GM23338 (cell line): ENCODE data around the gene CIB1. TPM values are rescaled to one million over a fixed set of nuclear protein-coding genes. Genes with fewer than 3 reads are reported as not detected.

Experiments
- ATAC-seq: fragments of 200-7000 bp; cut with Tn5 transposase; 3 replicates; pipeline ENCODE4 v1.9.1; 2020
- DNase-seq: peaks from one replicate; pipeline ENCODE4 v3.0.0-alpha.2; 2015; ENCODE audit warnings: low spot score
- H2AFZ ChIP-seq: fragments of 200-600 bp; sonication (generic); 2 replicates; pipeline ENCODE4 v1.8.0; 2016; ENCODE audit warnings: antibody characterized with exemption, mild to moderate bottlenecking, moderate library complexity
- H3F3A ChIP-seq: fragments of 200-600 bp; sonication (generic); replicated peaks from 2 replicates; pipeline ENCODE4 v1.8.0; 2017; ENCODE audit warnings: antibody characterized with exemption, mixed run types, low read depth
- H3K27ac ChIP-seq: fragments of 200-600 bp; sonication (generic); 2 replicates; pipeline ENCODE4 v1.6.1; 2016; ENCODE audit warnings: low read depth
- H3K27me3 ChIP-seq: fragments of 200-600 bp; sonication (generic); 2 replicates; pipeline ENCODE4 v1.8.0; 2016; ENCODE audit warnings: mild to moderate bottlenecking, mixed run types, moderate library complexity; ENCODE audit not compliant: insufficient read depth
- H3K36me3 ChIP-seq: fragments of 200-600 bp; sonication (generic); 2 replicates; pipeline ENCODE4 v1.8.0; 2016; ENCODE audit warnings: mild to moderate bottlenecking; ENCODE audit not compliant: insufficient read depth
- H3K4me1 ChIP-seq: fragments of 200-600 bp; sonication (generic); 2 replicates; pipeline ENCODE4 v1.8.0; 2016; ENCODE audit warnings: mild to moderate bottlenecking, moderate library complexity; ENCODE audit not compliant: insufficient read depth
- H3K4me2 ChIP-seq: fragments of 200-600 bp; sonication (generic); 2 replicates; pipeline ENCODE4 v1.7.1; 2017; ENCODE audit warnings: mixed run types
- H3K4me3 ChIP-seq: fragments of 200-600 bp; sonication (generic); 2 replicates; pipeline ENCODE4 v1.6.1; 2016; ENCODE audit warnings: mixed run types
- H3K79me2 ChIP-seq: fragments of 200-600 bp; sonication (generic); replicated peaks from 2 replicates; pipeline ENCODE4 v1.8.0; 2017; ENCODE audit warnings: mild to moderate bottlenecking; ENCODE audit not compliant: insufficient read depth
- H3K9me2 ChIP-seq: fragments of 200-600 bp; sonication (generic); 2 replicates; pipeline ENCODE4 v1.8.0; 2017; ENCODE audit not compliant: insufficient read depth
- H4K20me1 ChIP-seq: fragments of 200-600 bp; sonication (generic); replicated peaks from 2 replicates; pipeline ENCODE4 v1.8.0; 2017; ENCODE audit warnings: mild to moderate bottlenecking; ENCODE audit not compliant: insufficient read depth
- H3K27ac Mint-ChIP-seq: 2 replicates; pipeline ENCODE4 v1.8.0; 2020; ENCODE audit warnings: inconsistent platforms, mild to moderate bottlenecking, moderate library complexity, mixed read lengths
- H3K27me3 Mint-ChIP-seq: 3 replicates; pipeline ENCODE4 v1.8.0; 2022; ENCODE audit warnings: low read depth, mild to moderate bottlenecking, moderate library complexity, mixed read lengths, inconsistent platforms; ENCODE audit not compliant: insufficient read depth, poor library complexity
- H3K36me3 Mint-ChIP-seq: 3 replicates; pipeline ENCODE4 v1.8.0; 2021; ENCODE audit warnings: low read depth, mild to moderate bottlenecking, inconsistent platforms, moderate library complexity, mixed read lengths
- H3K4me1 Mint-ChIP-seq: 3 replicates; pipeline ENCODE4 v1.8.0; 2020; ENCODE audit warnings: mild to moderate bottlenecking, inconsistent platforms, mixed read lengths
- H3K4me3 Mint-ChIP-seq: 3 replicates; pipeline ENCODE4 v1.8.0; 2021; ENCODE audit warnings: moderate library complexity, mild to moderate bottlenecking, inconsistent platforms, mixed read lengths
- H3K9me3 Mint-ChIP-seq: 3 replicates; pipeline ENCODE4 v1.8.0; 2020; ENCODE audit warnings: moderate library complexity, mild to moderate bottlenecking, inconsistent platforms, mixed read lengths
- CREB1 ChIP-seq: fragments of 250-450 bp; sonication (Bioruptor Pico); IDR thresholded peaks from 2 replicates; pipeline ENCODE4 v1.5.0; 2020; ENCODE audit warnings: low read depth, mild to moderate bottlenecking, moderate library complexity
- EZH2 ChIP-seq: fragments of 200-600 bp; sonication (generic); IDR thresholded peaks from one replicate; pipeline ENCODE4 v1.8.0; 2017; ENCODE audit warnings: antibody characterized with exemption, mild to moderate bottlenecking, low read depth; ENCODE audit not compliant: unreplicated experiment
- EZH2phosphoT487 ChIP-seq: fragments of 200-600 bp; sonication (generic); IDR thresholded peaks from one replicate; pipeline ENCODE4 v1.8.1; 2018; ENCODE audit warnings: antibody characterized with exemption; ENCODE audit not compliant: unreplicated experiment
- JUNB ChIP-seq: IDR thresholded peaks from one replicate; pipeline ENCODE4 v1.6.1; 2016; ENCODE audit warnings: antibody characterized with exemption; ENCODE audit not compliant: unreplicated experiment
- NANOG ChIP-seq: IDR thresholded peaks from 2 replicates; pipeline ENCODE4 v1.6.1; 2016; ENCODE audit warnings: antibody characterized with exemption, borderline replicate concordance
- POLR2AphosphoS5 ChIP-seq: IDR thresholded peaks from 2 replicates; pipeline ENCODE4 v1.6.1; 2016; ENCODE audit warnings: antibody characterized with exemption, low read depth
- STAT1 ChIP-seq: IDR thresholded peaks from one replicate; pipeline ENCODE4 v1.6.1; 2016; ENCODE audit warnings: antibody characterized with exemption; ENCODE audit not compliant: unreplicated experiment
- ZNF331 ChIP-seq: fragments of 250-450 bp; sonication (Bioruptor Pico); IDR thresholded peaks from 2 replicates; pipeline ENCODE4 v1.5.0; 2020; ENCODE audit warnings: low read depth, mild to moderate bottlenecking, moderate library complexity
- ZNF462 ChIP-seq: fragments of 250-450 bp; sonication (Bioruptor Pico); IDR thresholded peaks from 2 replicates; pipeline ENCODE4 v1.5.0; 2020; ENCODE audit warnings: mild to moderate bottlenecking, moderate library complexity
- polyA plus RNA-seq: library from polyadenylated mRNA; unstranded; fragments of >200 nt; fragmentation: Nextera tagmentation; extraction: Ambion mirVana; gene quantifications from 2 replicates; pipeline ENCODE4 v1.2.1, GENCODE V29; 2016
- total RNA-seq: library from RNA; depleted of rRNA; stranded (reverse); fragments of >200 nt; shearing (Covaris generic); gene quantifications from 2 replicates; pipeline ENCODE4 v1.2.3, GENCODE V29; 2014

CIB1 gene
- total and polyA plus RNA-seq, 2 experiments from 2014 or later: 9.8 to 35.9 TPM

- no peak for TF ChIP-seq ZNF462
- TF ChIP-seq ZNF331 (CRISPR knock-in tag): no peak
- TF ChIP-seq CREB1 (CRISPR knock-in tag): no peak
- TF ChIP-seq JUNB: no peak
- no peak for TF ChIP-seq NANOG
- TF ChIP-seq POLR2AphosphoS5: no peak
- no peak for TF ChIP-seq EZH2
Observed at GRCh38 chr15:90211440-90212143, 22.1 kb downstream of the CIB1 start (continued).

GRCh38 chr15:90211009-90211408 is 22.7 kb downstream of the CIB1 start:
- peaks cover 32% of the 10 kb centered on the region for H3K79me2 ChIP-seq
- no peak overlapping the region; the same call in 1 of the 2 replicates for H3K27ac Mint-ChIP-seq

More at GRCh38 chr15:90211009-90211408, 22.7 kb downstream of the CIB1 start:
- Histone ChIP-seq H3K4me1 (no peaks in the 10 kb centered on the region), H2AFZ (no peak overlapping the region), H3K36me3 (no peaks in the 10 kb centered on the region), H3K27me3 (no peaks in the 10 kb centered on the region), H3K4me3 (no peak overlapping the region), H3K4me2 (no peak overlapping the region), H3K9me2 (no peaks in the 10 kb centered on the region), H3F3A (no peaks in the 10 kb centered on the region), H3K27ac (no peak overlapping the region), H4K20me1 (peaks cover 9% of the 10 kb centered on the region)
- Mint-ChIP-seq H3K4me3 (no peak overlapping the region), H3K27me3 (peaks cover 13% of the 10 kb centered on the region), H3K4me1 (peaks cover 13% of the 10 kb centered on the region), H3K9me3 (no peaks in the 10 kb centered on the region), H3K36me3 (peaks cover 10% of the 10 kb centered on the region; the same call in 2 of the 3 replicates)
- DNase-seq: no peak
- no peak for ATAC-seq
- TF ChIP-seq ZNF331 (CRISPR knock-in tag) (no peak), NANOG (no peak), ZNF462 (no peak), STAT1 (no peak), EZH2phosphoT487 (no peak)
